NCI-H128 (cell line): ENCODE results near the gene RASGRF1.

Source experiments
- DNase-seq: peaks from one replicate; lab custom pipeline; 2025; ENCODE audit not compliant: unreplicated experiment; lab: John Stamatoyannopoulos, UW

The RASGRF1 gene

DNA sequence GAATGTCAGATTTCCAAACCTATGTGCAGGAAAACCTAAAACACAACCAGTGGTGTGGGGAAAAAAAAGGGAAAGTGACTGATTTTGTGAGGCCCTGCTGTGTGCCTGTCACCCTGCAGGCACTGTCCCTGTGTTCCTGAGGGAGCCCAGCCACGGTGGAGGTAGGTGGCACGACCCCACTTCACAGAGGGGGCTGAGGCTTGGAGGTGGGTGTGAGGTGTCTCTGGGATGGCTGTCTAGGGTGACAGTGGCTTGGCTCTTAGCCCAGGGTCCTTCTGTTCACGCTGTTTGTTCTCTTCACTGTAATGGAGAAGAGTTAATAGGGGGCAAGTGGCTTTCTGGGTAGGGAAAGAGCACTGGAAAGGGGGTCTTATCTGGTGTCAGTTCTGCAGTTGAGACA lies 22.6 kb downstream of the RASGRF1 start:
- DNase-seq, result no peak

DNA sequence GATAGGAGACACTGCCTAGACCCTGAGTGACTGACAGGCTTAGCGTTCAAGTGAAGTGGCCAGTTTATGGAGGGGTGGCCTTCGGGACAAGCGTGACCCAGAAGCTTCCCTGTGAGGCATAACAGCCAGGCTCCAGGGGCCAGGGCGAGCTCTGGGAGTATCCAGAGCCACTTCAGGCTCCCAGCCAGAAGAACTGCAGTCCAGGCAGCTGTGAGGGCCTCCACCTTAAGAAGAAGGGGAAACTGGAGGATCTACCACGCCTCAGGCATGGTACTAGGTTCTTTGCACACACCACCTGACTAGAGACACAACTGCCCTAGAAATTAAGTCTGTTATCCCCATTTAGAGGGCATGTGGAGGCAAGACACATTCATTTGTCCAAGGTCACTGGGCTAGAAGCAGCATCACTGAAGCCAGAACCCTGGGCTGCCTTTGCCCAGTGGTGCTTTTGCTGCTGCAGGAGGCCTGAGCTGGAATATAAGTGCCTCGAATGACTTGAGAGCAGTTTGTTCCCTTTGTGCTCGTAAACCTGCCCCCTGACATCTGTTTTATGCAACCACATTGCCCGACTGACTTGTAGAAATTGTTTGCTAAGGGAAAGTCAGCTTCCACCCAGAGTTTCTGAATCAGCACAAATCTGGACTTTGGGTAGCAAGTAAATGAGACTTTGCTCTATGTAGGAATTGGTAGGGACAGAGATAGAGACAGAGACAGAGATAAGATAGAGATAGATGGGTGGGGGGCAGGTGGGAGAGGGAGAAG lies 23.3 kb downstream of the RASGRF1 start:
- DNase-seq, result no peak

DNA sequence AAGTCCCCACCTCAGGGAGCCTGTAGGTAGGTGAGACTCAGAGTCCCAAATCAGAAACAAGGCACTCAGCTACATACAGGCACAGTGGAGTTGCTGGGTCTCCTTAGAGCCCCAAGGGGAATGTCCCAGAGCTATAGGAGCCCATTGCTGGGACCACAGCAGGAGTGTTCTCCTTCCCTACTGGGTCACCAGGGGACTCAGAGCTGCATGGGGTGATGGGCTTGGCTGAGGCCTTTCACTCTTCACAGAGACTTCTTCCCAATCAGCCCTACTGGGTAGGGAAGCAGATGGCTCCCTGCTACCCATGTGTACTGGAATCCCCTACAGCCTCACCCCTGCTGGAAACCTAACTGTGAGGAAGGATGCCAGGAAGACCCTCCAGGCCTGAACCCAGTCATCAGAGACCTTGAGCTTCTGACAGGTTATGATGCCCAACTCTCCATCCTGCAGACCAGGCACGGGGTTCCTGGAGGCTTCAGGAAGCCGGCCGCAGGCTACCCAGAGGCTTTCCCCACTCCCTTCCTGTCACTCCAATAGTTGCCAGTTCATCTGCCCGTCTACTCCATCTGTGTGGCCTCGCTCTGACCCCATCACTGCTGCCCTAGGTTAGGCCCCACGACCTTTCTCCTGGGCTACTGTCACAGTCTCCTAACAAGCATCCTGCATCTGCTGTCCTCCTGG lies 24.0 kb downstream of the RASGRF1 start:
- DNase-seq, result no peak

DNA sequence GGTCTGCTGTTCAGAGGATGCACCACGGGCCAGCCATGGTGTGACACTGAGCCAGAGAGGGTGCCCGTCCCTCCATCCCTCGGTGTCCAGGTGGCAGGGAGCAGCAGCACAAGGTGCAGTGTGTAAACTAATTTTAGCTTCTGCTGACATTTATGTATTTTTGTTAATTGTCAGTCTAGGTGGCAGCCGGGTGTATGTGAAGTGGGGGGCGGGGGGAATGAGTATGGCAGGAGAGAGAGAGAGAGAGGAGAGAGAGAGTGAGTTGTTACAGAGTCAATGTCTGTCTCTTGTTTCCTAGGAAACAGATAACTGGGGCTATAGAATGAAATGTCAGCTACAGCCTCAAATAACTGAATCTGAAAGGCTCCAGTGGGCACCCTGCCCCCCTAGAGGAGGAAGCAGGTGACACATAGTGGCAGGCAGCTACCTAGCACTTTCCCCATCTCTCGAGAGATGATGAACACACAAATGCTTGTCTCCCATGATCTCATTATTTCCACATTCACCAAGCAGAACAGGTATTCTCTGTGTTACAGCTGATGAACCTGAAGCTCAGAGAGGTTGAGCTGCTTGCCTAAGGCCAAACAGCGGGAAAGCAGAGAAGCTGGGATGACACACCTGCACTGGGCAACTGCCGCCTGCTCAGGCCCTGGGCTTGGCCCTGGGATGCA lies 24.7 kb downstream of the RASGRF1 start:
- no peak for DNase-seq

DNA sequence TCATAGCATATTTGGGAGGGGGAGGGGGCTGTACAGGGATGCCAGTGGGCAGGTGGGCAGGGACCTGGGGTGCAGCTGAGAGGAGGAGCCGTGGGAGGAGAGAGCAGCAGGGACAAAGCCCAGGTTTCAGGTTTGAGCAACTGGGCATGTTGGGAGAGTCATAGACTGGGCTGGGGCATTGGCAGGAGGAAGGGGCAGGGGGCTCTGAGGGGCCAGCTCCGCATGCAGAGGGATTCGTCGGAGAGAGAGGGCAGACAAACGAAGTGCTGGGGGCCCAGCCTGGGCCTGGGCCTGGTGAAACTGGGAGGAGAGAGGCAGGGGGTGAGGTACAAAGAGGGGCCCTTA lies 25.2 kb downstream of the RASGRF1 start:
- DNase-seq, result no peak

DNA sequence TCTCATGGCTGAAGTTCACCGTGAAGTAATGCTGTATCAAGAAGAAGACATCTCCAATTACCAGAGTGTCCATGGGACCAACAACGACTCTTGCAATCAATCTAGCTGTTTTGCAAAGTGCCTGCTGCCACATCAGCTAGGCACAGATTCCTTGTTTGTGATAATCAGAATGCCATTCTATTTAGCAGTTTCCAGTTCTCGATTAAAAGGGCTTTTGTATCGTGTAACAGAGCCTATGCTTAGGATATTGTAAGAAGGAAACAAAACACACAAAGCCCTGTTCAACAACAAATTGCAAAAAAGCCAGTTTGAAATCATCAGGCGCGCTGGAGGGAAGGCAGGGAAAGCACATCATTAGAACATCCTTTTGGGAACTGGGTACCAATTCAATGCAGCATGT lies 26.1 kb downstream of the RASGRF1 start:
- DNase-seq, result no peak

DNA sequence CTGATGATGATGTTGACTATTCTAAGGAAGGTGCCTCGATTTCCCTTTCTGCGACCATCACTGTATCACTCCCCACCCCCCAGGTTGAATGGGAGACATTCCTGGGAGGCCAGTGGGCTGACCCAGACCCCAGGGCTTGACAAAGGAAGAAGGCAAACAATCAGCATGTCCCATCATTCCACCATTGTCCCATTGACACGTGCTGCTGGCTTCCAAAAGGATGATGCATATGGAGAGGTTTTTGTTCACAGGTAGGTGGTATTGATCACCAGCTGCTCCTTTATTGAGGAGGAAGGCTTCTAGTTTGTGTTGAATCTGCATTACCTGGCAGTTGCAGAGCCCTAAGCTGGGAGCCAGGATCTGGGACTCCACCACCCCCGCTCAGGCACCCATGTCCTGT lies 30.4 kb downstream of the RASGRF1 start:
- DNase-seq, result no peak

DNA sequence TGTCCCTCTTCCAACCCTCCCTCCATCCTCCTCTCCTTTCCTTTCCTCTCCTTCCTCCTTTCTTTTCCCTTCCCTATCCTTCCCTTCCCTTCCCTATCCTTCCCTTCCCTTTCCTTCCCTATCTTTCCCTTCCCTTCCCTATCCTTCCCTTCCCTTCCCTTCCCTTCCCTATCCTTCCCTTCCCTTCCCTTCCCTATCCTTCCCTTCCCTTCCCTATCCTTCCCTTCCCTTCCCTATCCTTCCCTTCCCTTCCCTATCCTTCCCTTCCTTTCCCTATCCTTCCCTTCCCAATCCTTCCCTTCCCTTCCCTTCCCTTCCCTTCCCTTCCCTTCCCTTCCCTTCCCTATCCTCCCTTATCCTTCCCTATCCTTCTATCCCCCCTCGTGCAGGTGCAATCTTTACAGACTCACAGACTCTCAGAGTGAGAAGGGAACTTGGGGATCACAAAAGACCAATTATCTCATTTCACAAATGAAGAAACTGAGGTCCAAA lies 31.5 kb downstream of the RASGRF1 start:
- DNase-seq, result no peak

DNA sequence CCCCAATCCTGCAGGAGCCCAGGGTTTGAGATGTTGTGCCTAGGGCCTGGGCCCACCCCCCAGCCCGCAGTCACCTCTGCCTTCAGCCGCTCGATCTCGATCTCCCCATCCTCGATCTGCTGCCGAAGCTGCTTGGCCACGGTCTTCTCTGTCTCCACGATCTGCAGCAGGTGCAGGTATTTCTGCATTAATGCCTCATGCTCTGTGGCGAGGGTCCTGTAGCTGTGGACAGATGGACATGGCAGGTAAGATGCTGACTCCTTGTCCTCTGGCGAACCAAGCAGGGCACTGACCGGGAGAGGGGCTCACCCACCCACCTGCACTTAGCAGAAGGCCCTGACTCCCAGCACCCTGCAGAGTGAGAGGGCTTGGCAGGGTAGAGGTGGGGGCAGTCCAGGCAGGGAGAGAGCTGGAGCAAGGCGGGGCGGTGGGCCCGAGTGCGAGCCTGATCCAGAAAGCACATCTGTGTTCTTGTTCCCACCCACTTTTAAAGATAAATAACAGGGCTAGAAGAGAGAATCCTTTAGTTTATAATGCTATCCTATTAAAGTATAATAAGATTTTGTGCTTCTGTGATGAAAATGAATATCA lies 32.2 kb downstream of the RASGRF1 start:
- DNase-seq, result no peak

DNA sequence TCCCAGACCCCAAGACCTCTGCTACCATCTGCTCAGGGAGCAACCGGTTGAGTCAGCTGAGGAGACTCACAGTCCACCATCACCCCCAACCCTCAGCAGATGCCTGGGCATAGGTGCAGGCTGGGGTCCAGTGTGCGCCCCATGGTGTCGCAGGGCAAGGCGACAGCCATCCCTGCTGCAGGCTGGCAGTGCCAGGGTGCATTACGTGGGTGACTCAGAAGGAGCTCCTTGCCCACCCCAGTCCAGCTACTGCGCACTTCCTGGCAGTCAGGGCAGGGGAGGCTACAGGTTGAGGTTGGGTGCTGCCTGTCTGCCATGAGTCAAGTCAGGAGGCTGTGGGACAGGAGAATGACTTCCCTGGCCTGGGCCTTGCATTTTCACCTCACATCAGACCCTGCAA lies 33.5 kb downstream of the RASGRF1 start:
- DNase-seq, result no peak

DNA sequence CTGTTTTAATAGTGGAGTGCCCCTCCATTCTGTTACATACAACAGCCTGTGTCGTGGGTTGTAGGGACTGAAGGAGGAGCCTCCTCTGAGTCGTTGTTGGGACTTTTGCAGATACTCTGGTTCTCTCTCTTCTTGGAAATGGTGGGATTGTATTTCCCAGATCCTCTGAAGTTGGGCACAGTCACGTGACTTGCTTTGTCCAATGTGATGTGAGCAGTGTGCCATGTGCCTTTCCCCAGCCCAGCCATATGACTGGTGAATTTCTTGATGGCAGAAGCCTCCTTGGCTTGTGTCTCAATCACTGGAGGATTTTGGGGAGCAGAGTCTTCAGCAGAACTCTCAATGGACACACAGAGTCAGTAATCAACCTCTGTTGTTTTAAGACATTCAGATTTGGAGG lies 36.2 kb downstream of the RASGRF1 start:
- no peak for DNase-seq

DNA sequence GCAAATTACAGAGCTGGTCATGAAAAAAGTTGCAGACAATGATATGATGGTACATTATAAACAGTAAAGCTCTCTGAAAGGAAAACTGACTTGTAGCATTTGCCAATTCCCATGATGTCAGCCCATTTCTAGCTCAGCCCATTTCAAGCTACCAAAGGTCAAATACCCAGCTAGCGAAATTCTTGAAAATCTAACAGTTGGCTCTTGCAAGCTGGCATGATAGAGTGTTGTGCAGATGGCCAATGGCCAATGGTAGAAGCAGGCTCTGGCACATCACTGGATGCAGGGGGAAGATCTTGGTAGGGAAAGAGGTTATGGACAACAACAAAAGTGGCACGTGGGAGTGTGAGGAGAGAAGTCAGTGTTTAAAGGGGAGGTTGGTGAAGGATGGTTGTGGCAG lies 36.7 kb downstream of the RASGRF1 start:
- no peak for DNase-seq

DNA sequence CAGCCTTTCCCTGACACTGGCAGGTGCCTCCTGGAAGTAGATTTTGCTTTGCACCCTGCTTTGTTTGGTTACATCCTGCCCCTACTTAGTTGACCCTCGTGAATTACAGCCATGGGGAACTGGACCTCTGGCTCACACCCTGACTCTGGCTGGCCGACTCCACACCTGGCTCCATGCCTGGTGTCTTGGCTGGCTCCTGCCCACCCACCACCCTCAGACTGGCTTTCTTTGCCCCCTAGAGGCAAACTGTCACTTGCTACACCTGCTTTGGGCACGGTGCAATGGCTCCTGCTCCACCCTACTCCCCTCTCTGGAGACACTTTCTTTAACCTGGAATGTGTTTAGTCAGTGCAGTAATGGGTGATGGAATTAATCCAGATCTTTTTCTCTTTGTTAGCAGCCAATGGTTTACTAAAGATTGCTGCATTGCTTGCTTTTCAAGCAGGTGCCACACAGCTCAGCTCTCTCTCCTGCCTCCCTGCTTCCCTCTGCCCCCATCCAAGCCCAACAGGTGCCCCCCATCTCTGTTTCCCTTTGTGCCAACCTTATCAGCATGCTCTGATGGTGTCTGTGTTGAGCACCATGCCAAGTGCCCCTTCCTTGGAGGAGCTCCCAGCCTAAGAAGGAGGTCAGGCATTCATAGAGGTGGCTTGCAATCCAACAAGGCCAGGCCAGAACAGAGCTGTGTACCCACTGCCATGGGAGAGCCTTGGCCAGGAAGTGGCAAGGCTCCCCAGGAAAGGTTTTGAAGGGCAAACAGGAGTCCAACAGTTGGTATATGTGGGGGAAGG lies 38.4 kb downstream of the RASGRF1 start:
- DNase-seq, result no peak

DNA sequence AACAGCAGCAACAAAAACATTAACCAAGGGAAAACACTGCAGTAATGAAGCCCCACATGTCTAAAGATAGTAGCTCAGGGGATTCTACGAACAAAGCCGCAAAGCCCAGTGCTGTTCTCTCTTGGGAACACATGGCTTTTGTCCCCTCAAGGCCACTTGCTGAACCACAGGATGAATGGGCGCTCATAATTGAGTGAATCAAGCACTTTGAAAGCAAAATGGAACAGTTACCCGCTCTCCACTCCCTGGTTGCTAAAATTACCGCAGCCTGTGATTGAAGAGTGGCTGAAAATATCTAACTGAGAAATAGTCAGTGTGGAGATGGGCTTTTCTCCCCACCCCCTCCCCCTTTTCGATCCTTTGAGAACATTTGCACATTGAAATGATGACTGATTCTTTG lies 39.6 kb downstream of the RASGRF1 start:
- no peak for DNase-seq

DNA sequence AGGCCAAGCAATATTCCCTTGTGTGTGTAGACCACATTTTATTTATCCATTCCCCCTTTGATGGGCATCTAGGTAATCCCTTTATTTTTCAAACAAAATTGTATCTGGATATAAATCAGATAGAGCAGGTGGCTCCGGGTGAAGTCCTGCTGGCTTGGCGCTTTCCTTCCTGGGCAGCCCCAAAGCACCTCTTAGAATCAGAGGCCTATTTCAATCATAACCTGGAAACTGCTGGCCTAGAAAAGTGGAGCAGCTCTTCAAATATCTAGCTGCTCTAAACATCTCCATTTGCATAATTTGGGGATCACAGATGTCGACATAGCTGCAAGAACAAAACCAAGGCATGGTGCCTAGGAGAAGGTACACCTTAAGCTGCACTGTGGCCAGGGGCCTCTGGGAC lies 40.2 kb downstream of the RASGRF1 start:
- no peak for DNase-seq

DNA sequence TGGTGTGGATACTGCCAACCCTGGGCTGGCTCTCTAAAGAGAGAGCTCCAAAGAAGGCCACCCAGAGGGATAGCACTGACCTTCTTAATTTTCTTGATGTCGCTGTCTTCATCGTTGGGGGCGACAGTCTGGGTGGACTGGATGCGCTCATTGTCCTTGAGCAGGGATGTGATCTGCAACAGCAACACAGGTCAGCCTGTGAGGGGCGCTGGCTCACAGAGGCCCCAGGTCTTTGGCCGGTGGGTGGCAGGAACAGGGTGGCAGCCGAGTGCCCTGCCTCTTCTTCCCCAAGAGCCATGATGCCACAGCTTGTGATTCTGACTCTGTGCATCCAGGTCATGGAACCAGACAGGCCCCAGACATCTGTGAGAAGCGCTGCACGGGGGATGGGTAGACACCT lies 41.2 kb downstream of the RASGRF1 start:
- DNase-seq, result no peak

DNA sequence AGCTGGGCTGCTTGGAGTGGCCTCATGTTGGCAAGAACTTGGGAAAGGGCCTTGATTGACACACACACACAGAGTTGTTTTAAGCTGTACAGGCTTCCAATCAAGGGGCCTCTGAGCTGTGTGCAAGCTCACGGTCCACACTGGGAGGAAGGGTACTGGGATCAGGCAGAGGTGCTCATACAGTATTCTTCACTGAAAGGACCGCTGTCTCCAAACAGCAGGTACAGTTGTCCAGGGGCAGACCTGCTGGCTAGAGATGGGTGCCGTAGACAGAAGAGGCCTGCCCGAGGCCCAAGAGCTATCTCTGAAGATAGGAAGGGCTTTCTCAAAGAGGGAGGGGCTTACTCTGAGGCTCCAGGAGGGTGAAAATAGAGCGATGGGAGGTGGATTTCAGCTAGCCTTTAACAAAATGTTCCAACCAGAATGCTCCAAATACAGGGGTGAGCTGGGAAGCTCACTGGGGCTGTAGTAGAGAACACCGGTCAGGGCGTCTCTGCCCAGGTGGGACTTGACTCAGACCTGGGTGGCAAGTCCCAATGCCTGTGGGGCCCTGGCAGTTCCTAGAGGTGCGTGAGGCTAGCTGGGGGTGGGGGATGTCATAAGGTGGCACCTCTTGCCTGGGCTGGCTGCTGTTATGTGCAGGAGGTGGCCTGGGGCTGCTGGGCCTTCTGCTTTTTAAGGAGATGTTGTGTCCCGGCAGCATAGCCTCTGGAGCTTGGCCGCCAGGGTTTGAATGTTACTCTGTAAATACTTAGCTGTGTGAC lies 42.7 kb downstream of the RASGRF1 start:
- no peak for DNase-seq

DNA sequence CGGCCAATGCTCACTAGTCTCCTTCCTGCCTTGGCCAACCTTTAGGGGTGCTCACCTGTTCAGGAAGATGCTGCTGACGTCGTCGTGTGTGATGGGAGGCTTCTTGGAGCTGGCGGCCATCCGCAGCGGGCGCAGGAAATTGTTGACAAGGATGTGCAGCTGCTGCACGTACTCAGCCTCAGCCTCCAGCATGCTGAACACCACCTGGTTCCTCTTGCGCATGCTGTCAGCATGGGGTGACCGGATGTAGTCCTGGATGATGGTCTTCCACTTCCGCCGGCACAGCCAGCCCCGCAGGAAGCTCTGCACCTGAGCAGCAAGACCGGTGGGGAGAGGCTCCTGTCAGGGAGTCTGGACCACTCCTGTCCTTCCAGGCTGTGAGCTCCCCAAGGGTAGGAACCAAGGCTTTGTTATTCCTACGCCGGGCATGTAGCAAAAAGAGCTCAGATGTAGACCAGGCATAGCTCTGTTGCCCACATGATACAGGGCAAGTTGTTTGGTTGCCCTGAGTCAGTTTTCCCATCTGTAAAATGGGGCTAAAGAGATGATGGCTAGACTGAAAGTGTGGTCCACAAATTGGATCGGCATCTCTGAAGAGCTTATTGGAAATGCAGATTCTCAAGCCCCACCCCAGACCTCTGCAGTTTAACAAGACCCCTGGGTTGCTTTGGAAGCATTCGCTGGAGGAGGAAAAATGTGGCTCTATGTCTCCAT lies 43.7 kb downstream of the RASGRF1 start:
- DNase-seq, result no peak

DNA sequence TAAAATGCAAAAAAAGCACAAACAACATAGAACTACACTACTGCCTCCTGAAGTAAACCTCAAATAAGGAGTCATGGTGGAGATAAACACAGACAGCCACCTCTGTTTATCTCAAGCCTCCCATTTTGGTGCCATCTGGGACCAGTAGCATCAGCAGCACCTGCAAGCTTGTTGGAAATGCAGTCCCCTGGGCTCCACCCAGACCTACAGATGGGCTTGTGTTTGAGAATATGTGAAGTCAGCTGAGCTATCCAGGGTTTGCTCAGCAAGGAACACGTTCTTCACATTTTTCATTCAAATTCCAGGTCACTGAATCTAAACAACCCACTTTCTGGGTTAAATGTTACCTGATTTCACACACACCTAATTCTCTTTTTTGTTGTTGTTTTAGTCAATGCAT lies 45.5 kb downstream of the RASGRF1 start:
- no peak for DNase-seq
